ENCODE results near the gene MAPK8IP2.
"Not testable (repeated sequence)": the region's sequence is repeated elsewhere in the genome, so short reads cannot be mapped to it uniquely, and the experiment has no call there.

The MAPK8IP2 gene

DNA sequence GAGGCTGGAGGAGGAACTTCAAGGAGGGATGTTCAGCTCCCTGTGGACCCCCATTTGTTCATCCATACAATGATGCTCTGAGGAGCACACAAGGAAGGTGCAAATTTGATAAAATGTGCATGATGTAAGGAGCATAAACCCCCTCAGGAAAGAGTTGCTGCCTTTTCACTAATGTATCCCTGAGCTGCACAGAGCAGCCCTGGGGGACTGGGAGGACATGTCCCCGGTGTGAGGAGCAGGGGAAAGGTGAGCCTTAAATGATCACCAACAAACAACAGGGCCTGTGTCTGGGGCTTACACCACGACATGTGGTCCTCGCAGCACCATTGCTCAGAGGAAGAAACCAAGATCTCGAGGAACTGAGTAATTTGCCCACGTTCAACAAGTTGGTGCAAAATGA is 3.5 kb upstream of the MAPK8IP2 start:
- DNase-seq (ENCODE audit: extremely low read depth in 1 of 2, low read depth in 1 of 2): no peak

DNA sequence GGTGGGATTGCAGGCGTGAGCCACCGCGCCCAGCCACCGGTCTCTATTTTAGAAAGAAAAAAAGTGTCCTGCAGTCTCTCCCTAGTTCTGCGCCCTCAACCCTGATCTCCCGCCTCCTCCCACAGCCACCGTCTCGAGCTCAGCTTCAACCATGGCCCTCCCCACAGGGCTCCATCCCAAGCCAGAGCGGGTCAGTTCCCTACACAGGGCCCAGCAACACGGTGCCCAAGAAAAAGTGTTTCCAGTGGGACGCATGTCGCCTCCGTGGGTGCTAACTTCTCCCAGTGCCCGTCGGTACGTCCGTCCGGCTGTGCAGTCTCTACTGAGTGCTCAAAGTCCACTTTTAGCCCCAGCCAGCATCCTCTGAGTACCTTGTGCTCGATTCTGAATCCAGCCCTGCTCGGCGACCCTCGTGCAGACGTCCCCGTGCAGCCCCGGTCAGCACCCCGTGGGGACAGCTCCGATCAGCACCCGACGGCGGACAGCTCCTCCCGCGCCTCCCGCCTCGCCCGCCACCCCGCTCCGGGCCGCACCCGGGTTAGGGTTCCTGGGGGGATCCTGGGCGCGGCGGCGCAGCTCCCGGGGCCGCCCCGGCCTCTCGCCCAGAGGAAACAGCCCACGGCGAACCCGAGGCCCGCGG is 657 bp upstream of the MAPK8IP2 start:
- DNase-seq (ENCODE audit: extremely low read depth in 1 of 2, low read depth in 1 of 2): peak in 1 of 2 donors; percentile 49

GRCh38 chr22:50600967-50601668 is 525 bp downstream of the MAPK8IP2 start:
- no peak for DNase-seq (ENCODE audit: extremely low read depth in 1 of 2, low read depth in 1 of 2)

DNA sequence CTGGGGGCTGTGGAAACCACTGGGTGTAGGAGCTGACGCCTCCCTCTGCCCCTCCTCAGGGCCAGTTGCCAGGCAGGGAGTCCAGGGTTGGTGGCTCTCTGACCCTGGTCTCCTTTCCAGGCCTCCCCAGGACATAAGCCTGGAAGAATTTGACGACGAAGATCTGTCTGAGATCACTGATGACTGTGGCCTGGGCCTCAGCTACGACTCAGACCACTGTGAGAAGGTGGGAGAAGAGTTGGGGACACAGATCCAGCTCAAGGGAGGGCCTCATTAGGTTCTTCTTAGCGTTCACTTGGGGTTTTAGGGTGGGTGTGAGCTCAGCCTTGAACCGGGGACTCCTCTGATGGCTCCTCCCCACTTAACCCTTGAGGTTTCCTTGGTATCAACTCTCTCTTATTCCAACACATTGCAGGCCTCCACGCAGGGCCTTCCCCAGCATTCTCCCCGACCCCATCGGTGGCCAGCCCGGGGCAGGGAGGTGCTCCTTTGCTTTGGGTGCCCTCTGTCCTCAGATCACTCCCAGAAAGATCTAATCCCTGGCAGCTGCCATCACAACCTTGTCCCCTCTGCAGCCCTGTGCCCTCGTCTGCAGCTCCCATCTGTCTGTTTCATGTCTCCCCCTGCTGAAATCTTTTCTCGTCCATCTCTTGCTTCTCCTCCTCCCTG is 1.2 kb downstream of the MAPK8IP2 start:
- no peak for DNase-seq (ENCODE audit: extremely low read depth in 1 of 2, low read depth in 1 of 2)

GRCh38 chr22:50602338-50602700 is 1.7 kb downstream of the MAPK8IP2 start:
- no peak for DNase-seq (ENCODE audit: extremely low read depth in 1 of 2, low read depth in 1 of 2)

- DNase-seq (ENCODE audit: extremely low read depth in 1 of 2, low read depth in 1 of 2): no peak
These were observed 3.1 kb downstream of the MAPK8IP2 start for GRCh38 chr22:50603511-50604255.

- DNase-seq (ENCODE audit: extremely low read depth in 1 of 2, low read depth in 1 of 2): no peak
These were observed 3.8 kb downstream of the MAPK8IP2 start for GRCh38 chr22:50604256-50605001.

- DNase-seq (ENCODE audit: extremely low read depth in 1 of 2, low read depth in 1 of 2): no peak
These were observed 4.5 kb downstream of the MAPK8IP2 start for GRCh38 chr22:50605002-50605612.

GRCh38 chr22:50605613-50606074 is 5.1 kb downstream of the MAPK8IP2 start:
- DNase-seq (ENCODE audit: extremely low read depth in 1 of 2, low read depth in 1 of 2): no peak

GRCh38 chr22:50606165-50606945 is 5.8 kb downstream of the MAPK8IP2 start:
- DNase-seq (ENCODE audit: extremely low read depth in 1 of 2, low read depth in 1 of 2): no peak

DNA sequence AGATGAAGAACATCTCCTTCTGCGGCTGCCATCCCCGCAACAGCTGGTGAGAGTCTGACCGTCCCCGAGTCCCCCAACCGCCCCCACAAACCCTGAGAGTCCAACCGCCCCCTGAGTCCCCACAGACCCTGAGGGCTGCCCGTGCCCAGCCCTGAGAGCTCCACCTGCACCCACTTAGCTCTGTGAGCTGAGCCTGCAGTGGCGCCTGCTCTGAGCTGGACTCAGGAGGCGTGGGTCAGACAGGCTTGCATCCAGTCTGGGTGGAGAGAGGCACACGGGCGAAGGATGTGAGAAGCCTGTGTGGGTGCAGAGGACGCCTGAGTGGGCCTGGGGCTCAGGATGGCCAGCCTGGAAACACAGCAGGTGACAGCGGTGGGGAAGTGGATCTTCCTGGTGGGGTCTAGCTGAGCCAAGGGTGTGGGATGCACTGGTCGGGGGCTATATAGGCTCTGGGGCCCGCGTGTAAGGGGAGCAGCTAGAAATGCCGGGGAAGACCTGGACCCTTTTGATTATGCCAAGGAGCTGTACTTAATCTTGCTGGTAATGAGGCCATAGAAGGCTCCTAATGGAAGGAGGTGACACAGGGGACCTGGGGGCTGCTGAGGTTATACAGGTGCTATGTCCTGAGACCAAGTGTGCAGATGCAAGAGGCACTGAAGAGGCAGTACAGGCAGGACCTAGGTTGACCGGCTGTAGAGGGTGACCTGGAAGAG is 6.5 kb downstream of the MAPK8IP2 start:
- no peak for DNase-seq (ENCODE audit: extremely low read depth in 1 of 2, low read depth in 1 of 2)

GRCh38 chr22:50607659-50608020 is 7.0 kb downstream of the MAPK8IP2 start:
- no peak for DNase-seq (ENCODE audit: extremely low read depth in 1 of 2, low read depth in 1 of 2)

GRCh38 chr22:50608058-50608840 is 7.7 kb downstream of the MAPK8IP2 start:
- not testable (repeated sequence) for DNase-seq (ENCODE audit: extremely low read depth in 1 of 2, low read depth in 1 of 2)

GRCh38 chr22:50608996-50609395 is 8.4 kb downstream of the MAPK8IP2 start:
- DNase-seq (ENCODE audit: extremely low read depth in 1 of 2, low read depth in 1 of 2): no peak

DNA sequence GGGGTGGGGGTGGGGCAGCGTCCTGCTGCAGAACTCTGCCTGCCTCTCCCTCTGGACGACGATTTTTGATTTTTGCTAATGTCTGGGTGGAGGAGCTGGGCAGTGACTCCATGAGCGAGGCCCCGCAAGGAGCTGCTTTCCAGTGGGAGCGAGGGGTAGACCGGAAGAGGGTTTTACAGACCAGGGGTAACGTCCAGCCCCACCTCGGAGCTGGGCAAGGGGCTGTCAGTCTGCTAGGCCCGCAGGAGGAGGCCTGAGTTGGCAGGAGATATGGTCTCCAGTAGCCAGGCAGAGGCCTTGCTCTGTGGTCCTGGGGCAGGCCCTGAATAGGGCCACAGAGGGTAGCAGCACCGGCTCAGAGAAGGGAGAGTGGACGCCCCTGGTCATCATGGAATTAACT is 9.0 kb downstream of the MAPK8IP2 start:
- DNase-seq (ENCODE audit: extremely low read depth in 1 of 2, low read depth in 1 of 2): no peak

- no peak for DNase-seq (ENCODE audit: extremely low read depth in 1 of 2, low read depth in 1 of 2)
These were observed 9.5 kb downstream of the MAPK8IP2 start for GRCh38 chr22:50610041-50610451.

DNA sequence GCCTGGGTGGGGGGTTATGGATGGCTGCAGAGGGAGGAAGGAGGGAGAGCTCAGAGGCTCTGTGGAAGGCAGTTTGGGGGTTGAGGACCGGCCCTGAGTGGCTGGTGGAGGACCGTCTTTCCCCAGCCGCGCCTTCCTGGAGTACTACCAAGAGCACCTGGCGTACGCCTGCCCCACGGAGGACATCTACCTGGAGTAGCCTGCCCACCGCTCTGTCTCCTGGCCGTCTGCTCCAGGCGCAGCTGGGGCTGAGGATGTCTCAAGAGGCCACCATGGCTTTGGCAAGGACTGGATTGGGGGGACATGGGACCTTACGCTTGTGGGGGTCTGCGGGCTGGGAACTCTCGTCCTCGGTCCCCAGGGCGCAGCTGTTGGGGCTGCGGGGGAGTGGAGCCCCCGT is 10.0 kb downstream of the MAPK8IP2 start:
- DNase-seq (ENCODE audit: extremely low read depth in 1 of 2, low read depth in 1 of 2): no peak
